Activated naive CD4-positive, alpha-beta T cell (primary cell): ENCODE measurements around the gene RPAIN.
"Not testable (repeated sequence)": the region's sequence is repeated elsewhere in the genome, so short reads cannot be mapped to it uniquely, and the experiment has no call there.

Experiments
- DNase-seq, 4 experiments: peaks; one replicate each; lab custom pipeline; 2025; lab: John Stamatoyannopoulos, UW

Gene RPAIN

GRCh38 chr17:5430413-5430999, 10.5 kb downstream of the RPAIN start:
- DNase-seq = no peak

- not testable (repeated sequence) for DNase-seq
Measured at GRCh38 chr17:5431234-5431633, 11.3 kb downstream of the RPAIN start.

GRCh38 chr17:5431949-5432556, 12.1 kb downstream of the RPAIN start:
- no peak for DNase-seq

- no peak for DNase-seq
Measured at GRCh38 chr17:5434984-5435383, 15.0 kb downstream of the RPAIN start.

- not testable (repeated sequence) for DNase-seq
Measured at GRCh38 chr17:5435781-5436315, 15.9 kb downstream of the RPAIN start.

- no peak for DNase-seq
Measured at GRCh38 chr17:5437721-5438317, 17.8 kb downstream of the RPAIN start.

GRCh38 chr17:5438716-5439445, 18.9 kb downstream of the RPAIN start, which contains the start of gene C1QBP:
Gene C1QBP, minus strand, starts transcription at chr17:5439155. Its CDS starts 82 bp downstream, at chr17:5439073.
- DNase-seq = peak; percentile 84 to 92 (median 89)

GRCh38 chr17:5439446-5439764, 19.4 kb downstream of the RPAIN start:
- DNase-seq = no peak

- no peak for DNase-seq
Measured at GRCh38 chr17:5443728-5444127, 23.7 kb downstream of the RPAIN start.

GRCh38 chr17:5444209-5444608, 24.2 kb downstream of the RPAIN start:
- no peak for DNase-seq

GRCh38 chr17:5446786-5447185, 26.8 kb downstream of the RPAIN start:
- DNase-seq = no peak

GRCh38 chr17:5464717-5465507, 44.9 kb downstream of the RPAIN start:
- DNase-seq = no peak

GRCh38 chr17:5466295-5466694, 46.3 kb downstream of the RPAIN start:
- no peak for DNase-seq

- DNase-seq = no peak
Measured at GRCh38 chr17:5467416-5467815, 47.4 kb downstream of the RPAIN start.

- peak in 1 of 4 experiments; percentile 14 for DNase-seq
Measured at GRCh38 chr17:5468075-5468473, 48.1 kb downstream of the RPAIN start.

GRCh38 chr17:5472511-5472910, 52.5 kb downstream of the RPAIN start:
- DNase-seq = no peak

- no peak for DNase-seq
Measured at GRCh38 chr17:5473906-5474305, 53.9 kb downstream of the RPAIN start.

- no peak for DNase-seq
Measured at GRCh38 chr17:5478992-5479391, 59.0 kb downstream of the RPAIN start.

GRCh38 chr17:5480962-5481361, 61.0 kb downstream of the RPAIN start:
- DNase-seq = no peak

GRCh38 chr17:5481451-5481850, 61.5 kb downstream of the RPAIN start:
- DNase-seq = no peak
